SK-N-SH treated with all-trans-retinoic acid at 6 μM for 48 hours (cell line): ENCODE results near the gene STX10.

Source experiments
- SNAI2 ChIP-seq: fragments of 250-450 bp; sonication (Bioruptor Pico); IDR thresholded peaks from 2 replicates; pipeline ENCODE4 v1.5.0; 2020; ENCODE audit warnings: mild to moderate bottlenecking, moderate library complexity
- TF ChIP-seq, protein P1 (sequence below): fragments of 250-450 bp; sonication (Bioruptor Pico); IDR thresholded peaks from 2 replicates; pipeline ENCODE4 v1.5.1; 2020; ENCODE audit warnings: low read depth, mild to moderate bottlenecking, moderate library complexity

DNA sequence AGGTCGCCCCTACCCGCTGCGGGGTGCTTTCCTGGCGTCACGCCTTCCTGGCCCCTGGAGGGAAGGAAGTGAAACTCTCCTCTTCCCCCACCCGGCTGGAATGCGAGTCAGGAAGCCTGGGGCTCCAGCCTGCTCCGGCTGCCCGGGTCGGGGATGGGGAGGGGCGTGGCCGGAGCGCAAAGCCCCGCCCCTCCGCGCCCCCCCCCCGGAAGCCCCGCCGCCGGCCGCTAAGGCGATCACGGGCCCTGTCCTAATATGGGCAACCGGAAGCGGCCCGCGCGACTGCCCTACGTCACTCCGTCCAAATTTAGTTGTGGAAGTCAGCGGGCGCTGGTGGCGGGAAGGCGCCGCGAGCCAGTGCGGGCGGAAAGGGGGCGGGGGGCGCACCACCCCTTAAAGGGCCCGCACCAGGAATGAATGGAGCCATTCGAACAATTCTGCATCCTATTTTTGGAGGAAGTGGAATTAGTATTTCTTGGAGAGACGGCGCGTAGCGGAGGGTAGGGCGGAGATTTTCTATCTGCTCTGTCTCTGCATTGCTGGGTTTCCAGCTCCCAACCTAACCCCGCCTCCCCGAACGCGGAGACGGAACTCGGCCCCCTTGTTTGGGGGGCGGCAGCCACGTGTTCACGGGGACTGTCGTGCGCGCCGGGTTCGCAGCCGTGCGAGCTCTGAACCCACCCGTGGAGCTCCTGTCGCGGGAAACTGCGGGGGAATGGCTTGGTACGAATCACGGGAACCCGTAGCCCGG is 1.6 kb upstream of the STX10 start:
- TF ChIP-seq SNAI2 (CRISPR knock-in tag): no peak
- TF ChIP-seq, protein P1, sequence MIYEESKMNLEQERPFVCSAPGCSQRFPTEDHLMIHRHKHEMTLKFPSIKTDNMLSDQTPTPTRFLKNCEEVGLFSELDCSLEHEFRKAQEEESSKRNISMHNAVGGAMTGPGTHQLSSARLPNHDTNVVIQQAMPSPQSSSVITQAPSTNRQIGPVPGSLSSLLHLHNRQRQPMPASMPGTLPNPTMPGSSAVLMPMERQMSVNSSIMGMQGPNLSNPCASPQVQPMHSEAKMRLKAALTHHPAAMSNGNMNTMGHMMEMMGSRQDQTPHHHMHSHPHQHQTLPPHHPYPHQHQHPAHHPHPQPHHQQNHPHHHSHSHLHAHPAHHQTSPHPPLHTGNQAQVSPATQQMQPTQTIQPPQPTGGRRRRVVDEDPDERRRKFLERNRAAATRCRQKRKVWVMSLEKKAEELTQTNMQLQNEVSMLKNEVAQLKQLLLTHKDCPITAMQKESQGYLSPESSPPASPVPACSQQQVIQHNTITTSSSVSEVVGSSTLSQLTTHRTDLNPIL (CRISPR knock-in tag): no peak
